GM04503 (cell line): ENCODE measurements around the gene CRB1.
"Not testable (repeated sequence)": the region's sequence is repeated elsewhere in the genome, so short reads cannot be mapped to it uniquely, and the experiment has no call there.

ENCODE experiments used
- DNase-seq: peaks from one replicate; pipeline ENCODE4 v3.0.0-alpha.2; 2012; ENCODE audit warnings: low read depth

Gene CRB1

DNA sequence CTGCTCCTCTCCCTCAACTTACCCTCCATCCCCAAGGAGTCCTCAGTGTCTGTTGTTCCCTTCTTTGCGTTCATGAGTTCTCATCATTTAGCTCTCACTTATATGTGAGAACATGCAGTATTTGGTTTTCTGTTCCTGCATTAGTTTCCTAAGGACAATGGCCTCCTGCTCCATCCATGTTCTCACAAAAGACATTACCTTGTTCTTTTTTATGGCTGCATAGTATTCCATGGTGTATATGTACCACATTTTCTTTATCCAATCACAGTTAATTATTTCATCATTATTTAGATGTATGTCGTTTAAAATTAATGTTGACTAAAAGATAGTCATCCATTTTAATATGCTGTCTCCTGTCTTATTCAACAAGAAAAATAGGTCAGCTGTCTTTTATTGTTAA lies 134.1 kb downstream of the CRB1 start:
- DNase-seq, result no peak

GRCh38 chr1:197404774-197405173 lies 136.7 kb downstream of the CRB1 start:
- not testable (repeated sequence) for DNase-seq

DNA sequence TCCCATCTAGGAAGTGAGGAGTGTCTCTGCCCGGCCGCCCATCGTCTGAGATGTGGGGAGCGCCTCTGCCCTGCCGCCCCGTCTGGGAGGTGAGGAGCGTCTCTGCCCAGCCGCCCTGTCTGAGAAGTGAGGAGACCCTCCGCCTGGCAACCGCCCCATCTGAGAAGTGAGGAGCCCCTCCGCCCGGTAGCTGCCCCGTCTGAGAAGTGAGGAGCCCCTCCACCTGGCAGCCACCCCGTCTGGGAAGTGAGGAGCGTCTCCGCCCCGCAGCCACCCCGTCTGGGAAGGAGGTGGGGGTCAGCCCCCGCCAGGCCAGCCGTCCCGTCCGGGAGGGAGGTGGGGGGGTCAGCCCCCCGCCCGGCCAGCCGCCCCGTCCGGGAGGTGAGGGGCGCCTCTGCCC lies 137.6 kb downstream of the CRB1 start:
- DNase-seq, result not testable (repeated sequence)

- DNase-seq, result no peak
Measured at GRCh38 chr1:197413564-197413963, 145.5 kb downstream of the CRB1 start.

DNA sequence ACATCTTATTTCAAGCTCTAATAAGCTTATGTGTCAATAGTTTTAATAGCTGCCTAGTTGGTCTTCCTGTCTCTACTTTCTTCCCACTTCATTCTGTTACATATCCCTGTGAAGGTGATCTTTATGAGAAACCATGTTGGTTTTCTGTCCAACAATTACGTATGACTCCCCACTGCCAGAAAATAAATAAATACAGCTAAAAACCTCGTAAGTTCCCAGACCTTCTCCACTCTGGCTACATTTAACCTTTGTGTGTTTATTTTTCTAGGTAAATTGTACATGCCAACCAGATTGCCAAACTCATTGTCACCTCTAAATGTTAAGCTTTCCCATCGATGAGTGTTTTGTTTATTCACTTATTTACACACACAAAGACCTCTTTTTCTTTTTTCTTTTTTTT lies 147.2 kb downstream of the CRB1 start:
- no peak for DNase-seq

DNA sequence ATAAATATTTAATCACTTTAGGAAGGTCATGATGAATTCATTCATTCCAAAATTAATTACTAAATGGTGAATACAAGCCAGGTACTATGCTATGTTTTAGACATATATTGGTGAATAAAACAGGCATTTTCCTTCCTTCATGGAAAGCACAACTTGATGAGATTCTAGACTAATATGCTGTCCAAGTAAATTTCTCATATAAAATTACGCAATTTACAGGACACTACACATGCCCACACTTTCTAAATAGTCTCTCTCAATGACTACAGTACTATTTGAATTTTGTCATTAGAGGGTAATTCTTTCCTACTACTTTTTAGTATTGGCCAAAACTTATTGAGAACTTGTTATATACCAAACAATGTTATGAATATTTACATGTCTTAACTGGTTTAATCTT lies 150.6 kb downstream of the CRB1 start:
- no peak for DNase-seq

DNA sequence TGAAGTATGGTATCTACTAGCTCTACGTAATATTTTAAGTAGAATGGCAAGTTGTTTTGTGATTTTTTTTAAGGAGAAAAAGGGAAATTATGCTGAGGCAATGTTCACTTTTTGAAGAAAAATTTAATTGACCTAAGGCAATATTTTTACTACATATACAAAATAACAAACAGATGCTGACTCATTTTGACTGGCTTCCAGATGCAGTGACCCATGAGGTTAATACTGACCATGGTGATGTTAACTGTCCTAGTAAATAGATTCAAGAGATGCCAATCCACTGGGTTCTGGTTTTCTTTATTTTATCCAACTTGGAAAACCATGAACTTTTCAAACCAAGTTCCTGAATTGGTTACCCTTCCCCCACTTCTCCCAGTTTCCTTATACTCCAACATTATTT lies 154.9 kb downstream of the CRB1 start:
- no peak for DNase-seq

DNA sequence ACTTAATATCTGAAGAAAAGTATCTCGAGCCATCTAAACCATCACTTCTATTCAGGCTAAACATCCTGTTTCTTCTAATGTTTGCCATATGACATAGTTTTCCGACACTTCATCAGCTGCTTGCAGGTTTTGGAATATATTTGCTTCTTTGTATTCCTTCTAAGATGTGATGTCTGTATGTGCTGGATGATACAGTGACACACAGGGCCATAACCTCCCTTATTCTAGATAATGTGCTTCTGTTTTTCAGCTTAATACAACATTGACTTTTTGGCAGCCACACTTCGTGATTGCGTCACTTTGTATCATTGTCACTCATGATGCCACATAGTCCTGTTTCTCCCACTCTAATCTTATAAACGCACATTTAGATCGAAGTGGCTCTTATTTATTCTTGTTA lies 156.3 kb downstream of the CRB1 start:
- no peak for DNase-seq

DNA sequence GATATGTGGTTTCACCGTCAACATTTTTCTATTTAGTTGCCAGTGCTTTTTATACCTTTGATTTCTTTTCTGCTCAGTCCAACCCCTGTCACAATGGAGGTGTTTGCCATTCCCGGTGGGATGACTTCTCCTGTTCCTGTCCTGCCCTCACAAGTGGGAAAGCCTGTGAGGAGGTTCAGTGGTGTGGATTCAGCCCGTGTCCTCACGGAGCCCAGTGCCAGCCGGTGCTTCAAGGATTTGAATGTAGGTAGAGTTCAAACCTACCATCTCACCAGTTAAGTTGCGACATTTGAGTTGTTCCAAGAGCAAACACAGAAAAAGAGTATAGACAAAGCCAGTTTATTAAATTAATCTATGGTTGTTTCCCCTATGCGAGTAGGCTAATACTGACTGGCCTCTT lies 161.3 kb downstream of the CRB1 start:
- DNase-seq, result no peak

- DNase-seq, result no peak
Measured at GRCh38 chr1:197435224-197435623, 167.2 kb downstream of the CRB1 start.

DNA sequence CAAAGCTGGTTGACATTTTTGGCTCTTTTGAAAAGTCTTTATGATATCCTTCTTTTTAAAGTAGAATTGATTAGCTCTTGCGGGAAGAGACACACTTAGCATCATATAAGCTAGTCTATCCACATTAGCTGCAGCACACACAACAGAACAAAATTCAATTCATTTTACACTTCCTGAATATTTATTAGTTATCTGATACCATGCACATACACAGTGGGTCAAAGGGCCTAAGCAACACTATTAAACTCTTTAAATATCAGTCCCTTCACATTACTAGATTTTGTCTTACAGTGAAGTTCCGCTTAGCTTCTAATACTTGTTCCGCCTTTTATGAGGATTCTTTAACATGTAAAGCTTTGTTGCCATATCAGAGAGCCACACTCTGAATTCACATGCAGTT lies 169.5 kb downstream of the CRB1 start:
- no peak for DNase-seq

DNA sequence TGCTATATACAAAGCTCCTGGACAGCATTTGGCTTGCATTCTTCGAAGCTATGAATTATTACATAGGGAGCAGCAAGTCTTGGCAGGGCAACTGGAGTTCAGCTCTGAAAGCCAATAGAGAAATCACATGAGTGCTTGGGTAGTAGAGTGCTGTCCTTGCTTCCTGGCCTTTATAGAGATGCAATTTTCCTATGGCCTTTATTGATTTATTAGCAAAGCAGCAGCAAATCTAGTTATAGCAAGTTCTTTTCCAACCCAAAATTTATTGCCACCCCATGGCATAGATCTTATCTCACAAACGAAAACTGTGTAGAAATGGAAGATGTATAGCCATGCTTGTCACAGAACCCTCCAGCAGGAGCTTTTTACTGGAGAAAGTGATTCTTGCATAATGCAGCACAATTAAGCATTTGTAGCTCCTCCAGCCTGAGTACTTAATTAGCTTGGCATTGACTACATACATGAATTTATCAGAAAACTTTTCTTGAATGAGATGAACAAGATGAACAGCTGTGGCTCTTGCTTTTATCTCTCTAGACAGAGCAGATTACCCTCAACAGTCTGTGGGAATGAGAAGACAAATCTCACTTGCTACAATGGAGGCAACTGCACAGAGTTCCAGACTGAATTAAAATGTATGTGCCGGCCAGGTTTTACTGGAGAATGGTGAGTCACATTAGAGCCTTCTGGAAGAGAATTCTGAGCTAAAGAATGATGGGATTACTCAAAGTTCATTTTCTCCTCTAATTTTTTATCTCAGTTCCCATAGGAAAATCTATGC lies 170.1 kb downstream of the CRB1 start:
- DNase-seq, result no peak

- no peak for DNase-seq
Measured at GRCh38 chr1:197439708-197440280, 171.7 kb downstream of the CRB1 start.

GRCh38 chr1:197440715-197441114 lies 172.7 kb downstream of the CRB1 start:
- no peak for DNase-seq

GRCh38 chr1:197441999-197442414 lies 174.0 kb downstream of the CRB1 start:
- no peak for DNase-seq

DNA sequence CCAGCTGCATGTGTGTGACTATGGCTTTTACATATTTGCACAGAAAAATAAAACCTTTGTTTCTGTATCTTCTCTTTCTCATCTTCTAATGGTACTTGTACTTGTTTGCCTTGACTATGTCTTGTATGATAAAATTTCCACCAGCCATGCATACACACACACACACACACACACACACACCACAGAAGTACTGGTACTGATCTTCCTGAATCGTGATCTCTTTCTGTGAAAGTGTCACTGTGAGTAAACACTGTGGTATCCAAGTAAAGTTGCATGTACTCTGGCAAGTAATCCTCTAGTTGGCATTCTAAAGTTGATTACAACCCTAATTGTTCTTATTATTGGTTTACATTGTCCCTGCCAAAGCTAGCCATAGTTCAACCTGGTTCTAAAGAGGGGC lies 176.7 kb downstream of the CRB1 start:
- peak; percentile 21 for DNase-seq

GRCh38 chr1:197448121-197448779 lies 180.2 kb downstream of the CRB1 start:
- no peak for DNase-seq

DNA sequence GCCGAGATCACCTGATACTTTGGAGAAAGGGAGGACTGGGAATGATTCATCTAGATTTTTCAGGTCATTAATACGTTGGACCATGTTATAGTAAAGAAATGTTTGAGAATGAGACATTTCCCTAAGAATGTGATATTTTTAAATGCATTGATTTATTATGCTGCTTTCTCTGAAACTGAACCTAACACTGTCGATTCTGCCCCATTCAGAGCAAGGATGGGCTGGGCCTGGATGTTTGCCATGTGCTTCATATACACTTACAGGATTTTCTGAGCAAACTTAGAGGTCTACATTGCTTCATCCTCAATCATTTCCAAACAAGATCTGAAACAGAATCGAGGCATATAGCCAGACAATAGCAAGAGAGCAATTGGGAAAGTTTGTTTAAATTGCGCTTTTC lies 183.3 kb downstream of the CRB1 start:
- DNase-seq, result no peak

DNA sequence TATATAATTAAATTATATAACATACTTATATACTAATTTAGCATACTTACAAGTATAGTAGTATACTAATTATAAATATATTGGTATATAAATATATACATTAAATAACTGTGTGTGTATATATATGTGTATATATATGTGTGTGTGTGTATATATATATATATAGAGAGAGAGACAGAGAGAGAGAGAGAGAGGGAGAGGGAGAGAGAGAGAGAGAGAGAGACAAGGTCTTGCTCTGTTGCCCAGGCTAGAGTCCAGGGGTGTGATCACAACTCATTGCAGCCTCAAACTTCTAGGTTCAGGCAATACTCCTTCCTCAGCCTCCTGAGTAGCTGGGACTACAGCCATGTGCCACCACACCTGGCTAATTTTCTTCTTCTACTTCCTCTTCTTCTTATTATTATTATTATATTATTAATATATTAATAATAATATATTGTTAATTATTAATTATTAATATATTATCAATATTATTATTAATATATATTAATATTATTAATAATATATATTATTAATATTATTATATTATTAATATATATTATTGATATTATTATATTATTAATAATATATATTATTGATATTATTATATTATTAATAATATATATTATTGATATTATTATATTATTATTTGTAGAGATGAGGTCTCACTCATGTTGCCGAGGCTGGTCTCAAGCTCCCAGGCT lies 185.5 kb downstream of the CRB1 start:
- DNase-seq, result no peak

DNA sequence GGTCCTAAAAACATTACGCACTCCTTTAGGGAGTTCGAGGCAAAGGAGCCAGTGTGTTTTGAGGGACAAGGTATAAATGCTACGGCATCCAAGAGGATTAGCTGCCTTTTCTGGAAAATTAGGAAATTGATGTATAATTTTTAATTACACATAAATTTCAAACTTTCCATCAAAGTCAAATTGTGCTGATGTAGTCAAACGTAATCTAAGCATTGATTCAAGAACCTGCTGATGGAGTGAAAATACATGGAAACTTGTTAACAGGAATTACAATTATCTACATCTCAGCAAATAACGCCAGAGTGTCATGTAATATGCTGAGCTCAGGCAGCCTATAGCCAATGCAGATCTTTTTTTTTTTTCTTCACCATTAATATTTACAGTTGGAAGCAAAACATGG lies 194.5 kb downstream of the CRB1 start:
- no peak for DNase-seq

DNA sequence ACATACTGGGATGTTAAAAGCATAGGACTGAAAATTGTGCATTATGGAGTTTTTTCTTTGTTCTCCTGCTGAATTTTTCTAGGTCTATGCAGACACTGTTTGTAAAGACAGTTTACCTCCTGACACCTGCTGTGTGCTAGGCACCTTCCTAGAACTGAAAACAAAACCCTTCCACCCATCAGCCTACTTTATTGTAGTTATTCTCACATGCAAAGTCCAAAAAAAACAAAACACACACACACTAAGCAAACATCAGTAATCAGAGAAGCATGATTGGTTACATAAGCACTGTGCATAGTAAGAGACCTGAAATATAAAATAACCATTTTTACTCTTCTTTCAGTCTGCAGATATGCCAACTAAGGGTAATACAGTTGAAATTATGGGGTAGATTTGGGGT lies 195.1 kb downstream of the CRB1 start:
- DNase-seq, result no peak

DNA sequence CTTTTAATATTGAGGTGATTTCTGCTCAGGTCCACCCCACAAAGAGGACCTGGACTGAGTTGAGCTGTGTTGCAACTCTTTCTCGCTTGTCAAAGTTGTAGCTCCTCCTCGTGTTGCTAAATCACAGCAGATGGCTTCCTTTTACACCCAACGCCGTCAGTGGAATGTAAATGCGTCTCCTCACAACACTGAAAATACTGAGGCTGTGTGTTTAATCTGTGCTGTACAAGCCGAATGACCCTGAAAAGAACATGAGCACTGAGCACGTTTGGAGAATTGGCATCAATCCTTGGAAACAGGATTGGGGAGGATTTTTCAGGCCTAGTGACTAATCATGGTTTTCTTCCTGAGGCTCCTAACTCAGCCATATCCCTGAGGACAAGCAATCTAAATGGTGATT lies 196.0 kb downstream of the CRB1 start:
- peak; percentile 73 for DNase-seq
